A673 (cell line): Measurements from ENCODE around the gene USP34. TPM values are rescaled to one million over a fixed set of nuclear protein-coding genes. Genes with fewer than 3 reads are reported as not detected.

Experiments
- BruUV-seq: library from RNA; stranded (reverse); fragments of 400-500 nt; replicated peaks from 2 replicates; lab custom pipeline; 2021; lab: Mats Ljungman, UMichigan
- CTCF ChIA-PET: fragments of 300-600 bp; sonication (Branson Sonifier 250); formaldehyde crosslinking; loops from one replicate; lab custom pipeline; 2022; ENCODE audit warnings: antibody characterized with exemption; lab: Charles Lee
- POLR2A ChIA-PET: fragments of 300-600 bp; sonication (Branson Sonifier 250); formaldehyde crosslinking; loops from one replicate; lab custom pipeline; 2022; ENCODE audit warnings: antibody characterized with exemption; ENCODE audit not compliant: low non-redundant PET; lab: Charles Lee
- DNase-seq: peaks from one replicate; pipeline ENCODE4 v3.0.0-alpha.2; 2015; ENCODE audit warnings: low spot score
- H3K27ac ChIP-seq: fragments of 200-600 bp; sonication (generic); 2 replicates; pipeline ENCODE4 v1.5.1; 2016; ENCODE audit warnings: mixed run types, low read depth, mild to moderate bottlenecking, mixed read lengths, antibody characterized with exemption, low read length; ENCODE audit not compliant: poor library complexity, severe bottlenecking
- H3K27me3 ChIP-seq: fragments of 200-600 bp; sonication (generic); replicated peaks from 2 replicates; pipeline ENCODE4 v1.6.1; 2017; ENCODE audit warnings: mixed run types, low read depth, mild to moderate bottlenecking, mixed read lengths, antibody characterized with exemption, low read length; ENCODE audit not compliant: insufficient read depth, poor library complexity
- H3K36me3 ChIP-seq: fragments of 200-600 bp; sonication (generic); 2 replicates; pipeline ENCODE4 v1.6.1; 2016; ENCODE audit warnings: mixed run types, mild to moderate bottlenecking, mixed read lengths, antibody characterized with exemption, low read length; ENCODE audit not compliant: insufficient read depth, poor library complexity, severe bottlenecking
- H3K4me1 ChIP-seq: fragments of 200-600 bp; sonication (generic); 2 replicates; pipeline ENCODE4 v1.6.1; 2017; ENCODE audit warnings: mixed run types, mild to moderate bottlenecking, mixed read lengths, antibody characterized with exemption, low read length; ENCODE audit not compliant: insufficient read depth, poor library complexity, severe bottlenecking
- H3K4me3 ChIP-seq: fragments of 200-600 bp; sonication (generic); 2 replicates; pipeline ENCODE4 v1.5.1; 2016; ENCODE audit warnings: low read depth, mixed run types, mild to moderate bottlenecking, mixed read lengths, low read length; ENCODE audit not compliant: poor library complexity, severe bottlenecking
- H3K9me3 ChIP-seq: fragments of 200-600 bp; sonication (generic); 2 replicates; pipeline ENCODE4 v1.6.1; 2016; ENCODE audit warnings: mixed run types, low read depth, mild to moderate bottlenecking, mixed read lengths, antibody characterized with exemption, low read length; ENCODE audit not compliant: poor library complexity, severe bottlenecking
- CTCF ChIP-seq: fragments of 300-800, 200-600 bp; sonication (generic); conservative IDR thresholded peaks from 2 replicates; pipeline ENCODE4 v1.5.1; 2017; ENCODE audit warnings: low read depth, mild to moderate bottlenecking, antibody characterized with exemption, low read length, moderate library complexity, mixed read lengths
- EZH2 ChIP-seq: fragments of 200-600 bp; sonication (generic); IDR thresholded peaks from 2 replicates; pipeline ENCODE4 v1.6.1; 2017; ENCODE audit warnings: borderline replicate concordance, low read depth, mild to moderate bottlenecking, mixed read lengths, antibody characterized with exemption, low read length; ENCODE audit not compliant: poor library complexity, severe bottlenecking
- intact Hi-C: fragments of 100-400 bp; cut with micrococcal nuclease; formaldehyde crosslinking; loops from one replicate; pipeline ENCODE4 v1.10.0; 2022; ENCODE audit not compliant: unreplicated experiment
- total RNA-seq: library from RNA; stranded (reverse); gene quantifications from 2 replicates; pipeline ENCODE4 v1.2.3, GENCODE V29; 2021

USP34 gene
- total RNA-seq, 1 experiment from 2014 or later, result 98.5 TPM

GRCh38 chr2:61177727-61178549 lies 292.9 kb downstream of the USP34 start:
- peak overlapping the region; percentile 98 for H3K27ac ChIP-seq
- no peak for TF ChIP-seq CTCF
- TF ChIP-seq EZH2, result no peak
- intact Hi-C loops, result no loop called here
- ChIA-PET POLR2A (interaction anchor here (0.6 to 0.7 kb wide), 2 partner anchors 360 to 709 kb away, joined by 3 read pairs; partner anchors contain the start of gene XPO1), CTCF (no interaction called here)
- peak; percentile 24 for DNase-seq
- no peaks in the 10 kb centered on the region for H3K9me3 ChIP-seq
- BruUV-seq, result TSS peak; percentile 35
- peaks cover 31% of the 10 kb centered on the region for H3K4me1 ChIP-seq
- peak overlapping the region; percentile 87 for H3K4me3 ChIP-seq
- peaks cover 20% of the 10 kb centered on the region for H3K36me3 ChIP-seq
- H3K27me3 ChIP-seq, result no peaks in the 10 kb centered on the region

GRCh38 chr2:61176755-61177726 lies 293.8 kb downstream of the USP34 start:
- DNase-seq, result peak; percentile 97
- BruUV-seq, result no TSS peak
- Histone ChIP-seq H3K4me1 (peaks cover 31% of the 10 kb centered on the region), H3K36me3 (peaks cover 12% of the 10 kb centered on the region), H3K9me3 (no peaks in the 10 kb centered on the region), H3K4me3 (peak overlapping the region; percentile 87), H3K27ac (peak overlapping the region; percentile 98), H3K27me3 (no peaks in the 10 kb centered on the region)
- POLR2A ChIA-PET, result interaction anchor here (0.6 kb wide), 1 partner anchor 361 kb away, joined by 3 read pairs; the partner anchor contains the start of gene XPO1
- CTCF ChIA-PET, result interaction anchor here (1.0 kb wide), 1 partner anchor 722 kb away, joined by 3 read pairs; no protein-coding TSS in a partner anchor
- no peak for TF ChIP-seq CTCF
- TF ChIP-seq EZH2, result no peak
- intact Hi-C loops, result no loop called here

GRCh38 chr2:61175036-61175435 lies 295.9 kb downstream of the USP34 start:
- Histone ChIP-seq H3K4me1 (peaks cover 17% of the 10 kb centered on the region), H3K9me3 (no peaks in the 10 kb centered on the region), H3K4me3 (no peak overlapping the region), H3K27ac (no peak overlapping the region), H3K27me3 (no peaks in the 10 kb centered on the region), H3K36me3 (peaks cover 3% of the 10 kb centered on the region)
- no peak for TF ChIP-seq EZH2
- TF ChIP-seq CTCF, result no peak
- no TSS peak for BruUV-seq
- ChIA-PET CTCF (no interaction called here), POLR2A (no interaction called here)
- intact Hi-C loops, result no loop called here
- DNase-seq, result no peak
